ENCODE data around the gene ZNF688. TPM values are rescaled to one million over a fixed set of nuclear protein-coding genes. Genes with fewer than 3 reads are reported as not detected.

ZNF688 gene
- polyA plus RNA-seq, 2 of the 4 experiments (the other 2 are of a cell fraction), result 4.6 to 6.7 TPM

- TF ChIP-seq, protein P1, sequence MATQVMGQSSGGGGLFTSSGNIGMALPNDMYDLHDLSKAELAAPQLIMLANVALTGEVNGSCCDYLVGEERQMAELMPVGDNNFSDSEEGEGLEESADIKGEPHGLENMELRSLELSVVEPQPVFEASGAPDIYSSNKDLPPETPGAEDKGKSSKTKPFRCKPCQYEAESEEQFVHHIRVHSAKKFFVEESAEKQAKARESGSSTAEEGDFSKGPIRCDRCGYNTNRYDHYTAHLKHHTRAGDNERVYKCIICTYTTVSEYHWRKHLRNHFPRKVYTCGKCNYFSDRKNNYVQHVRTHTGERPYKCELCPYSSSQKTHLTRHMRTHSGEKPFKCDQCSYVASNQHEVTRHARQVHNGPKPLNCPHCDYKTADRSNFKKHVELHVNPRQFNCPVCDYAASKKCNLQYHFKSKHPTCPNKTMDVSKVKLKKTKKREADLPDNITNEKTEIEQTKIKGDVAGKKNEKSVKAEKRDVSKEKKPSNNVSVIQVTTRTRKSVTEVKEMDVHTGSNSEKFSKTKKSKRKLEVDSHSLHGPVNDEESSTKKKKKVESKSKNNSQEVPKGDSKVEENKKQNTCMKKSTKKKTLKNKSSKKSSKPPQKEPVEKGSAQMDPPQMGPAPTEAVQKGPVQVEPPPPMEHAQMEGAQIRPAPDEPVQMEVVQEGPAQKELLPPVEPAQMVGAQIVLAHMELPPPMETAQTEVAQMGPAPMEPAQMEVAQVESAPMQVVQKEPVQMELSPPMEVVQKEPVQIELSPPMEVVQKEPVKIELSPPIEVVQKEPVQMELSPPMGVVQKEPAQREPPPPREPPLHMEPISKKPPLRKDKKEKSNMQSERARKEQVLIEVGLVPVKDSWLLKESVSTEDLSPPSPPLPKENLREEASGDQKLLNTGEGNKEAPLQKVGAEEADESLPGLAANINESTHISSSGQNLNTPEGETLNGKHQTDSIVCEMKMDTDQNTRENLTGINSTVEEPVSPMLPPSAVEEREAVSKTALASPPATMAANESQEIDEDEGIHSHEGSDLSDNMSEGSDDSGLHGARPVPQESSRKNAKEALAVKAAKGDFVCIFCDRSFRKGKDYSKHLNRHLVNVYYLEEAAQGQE (IDR thresholded peaks at IDR 0.05), result no peak
- TF ChIP-seq POLR2AphosphoS2 (conservative IDR thresholded peaks at IDR 0.05; ENCODE audit: low read length), result no peak
- no peak for TF ChIP-seq SMC3 (IDR thresholded peaks at IDR 0.05)
- TF ChIP-seq, protein P2, sequence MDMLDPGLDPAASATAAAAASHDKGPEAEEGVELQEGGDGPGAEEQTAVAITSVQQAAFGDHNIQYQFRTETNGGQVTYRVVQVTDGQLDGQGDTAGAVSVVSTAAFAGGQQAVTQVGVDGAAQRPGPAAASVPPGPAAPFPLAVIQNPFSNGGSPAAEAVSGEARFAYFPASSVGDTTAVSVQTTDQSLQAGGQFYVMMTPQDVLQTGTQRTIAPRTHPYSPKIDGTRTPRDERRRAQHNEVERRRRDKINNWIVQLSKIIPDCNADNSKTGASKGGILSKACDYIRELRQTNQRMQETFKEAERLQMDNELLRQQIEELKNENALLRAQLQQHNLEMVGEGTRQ (IDR thresholded peaks at IDR 0.05), result no peak
- TF ChIP-seq, protein P3, sequence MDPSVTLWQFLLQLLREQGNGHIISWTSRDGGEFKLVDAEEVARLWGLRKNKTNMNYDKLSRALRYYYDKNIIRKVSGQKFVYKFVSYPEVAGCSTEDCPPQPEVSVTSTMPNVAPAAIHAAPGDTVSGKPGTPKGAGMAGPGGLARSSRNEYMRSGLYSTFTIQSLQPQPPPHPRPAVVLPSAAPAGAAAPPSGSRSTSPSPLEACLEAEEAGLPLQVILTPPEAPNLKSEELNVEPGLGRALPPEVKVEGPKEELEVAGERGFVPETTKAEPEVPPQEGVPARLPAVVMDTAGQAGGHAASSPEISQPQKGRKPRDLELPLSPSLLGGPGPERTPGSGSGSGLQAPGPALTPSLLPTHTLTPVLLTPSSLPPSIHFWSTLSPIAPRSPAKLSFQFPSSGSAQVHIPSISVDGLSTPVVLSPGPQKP (IDR thresholded peaks at IDR 0.05; ENCODE audit: low read depth, low read length), result no peak
These were observed 19.7 kb downstream of the ZNF688 start (continued) for GRCh38 chr16:30551781-30552180.

- TF ChIP-seq HES2 (IDR thresholded peaks at IDR 0.05), result no peak
- TF ChIP-seq ESRRA (IDR thresholded peaks at IDR 0.05; ENCODE audit: borderline replicate concordance, low read length), result no peak
- TF ChIP-seq HMGXB4 (CRISPR knock-in tag; IDR thresholded peaks at IDR 0.05; ENCODE audit: borderline replicate concordance), result no peak
- no peak for TF ChIP-seq EP300 (IDR thresholded peaks at IDR 0.05)
- FAIRE-seq, result no peak
- WGBS (ENCODE audit: missing lambda C conversion rate), result 82% methylated on average over 8 of the region's 8 CpGs
- Histone ChIP-seq H3K4me3 (no peak overlapping the region), H3K9me3 (no peaks in the 10 kb centered on the region), H3K4me2 (peak overlapping the region; percentile 33; the same call in 1 of the 3 replicates), H3K4me1 (peaks cover 11% of the 10 kb centered on the region), H3K27ac (no peak overlapping the region; a peak in 1 of 6 replicates)
- ATAC-seq, result peak in 1 of 2 experiments; percentile 21; a peak in 2 of 6 replicates
- ChIA-PET CTCF (interaction anchor here (0.7 to 1.3 kb wide), 2 partner anchors 49 to 100 kb away, joined by 3 to 4 read pairs; no protein-coding TSS in a partner anchor), POLR2A (interaction anchor here (0.5 to 1.5 kb wide), 2 partner anchors 10 to 122 kb away, joined by 3 to 4 read pairs; partner anchors contain the start of gene ZNF764)
- DNase-seq (ENCODE audit: low read depth in 1 of 2, low spot score in 1 of 2), result no peak
These were observed 22.9 kb downstream of the ZNF688 start for GRCh38 chr16:30548416-30549253.

DNA sequence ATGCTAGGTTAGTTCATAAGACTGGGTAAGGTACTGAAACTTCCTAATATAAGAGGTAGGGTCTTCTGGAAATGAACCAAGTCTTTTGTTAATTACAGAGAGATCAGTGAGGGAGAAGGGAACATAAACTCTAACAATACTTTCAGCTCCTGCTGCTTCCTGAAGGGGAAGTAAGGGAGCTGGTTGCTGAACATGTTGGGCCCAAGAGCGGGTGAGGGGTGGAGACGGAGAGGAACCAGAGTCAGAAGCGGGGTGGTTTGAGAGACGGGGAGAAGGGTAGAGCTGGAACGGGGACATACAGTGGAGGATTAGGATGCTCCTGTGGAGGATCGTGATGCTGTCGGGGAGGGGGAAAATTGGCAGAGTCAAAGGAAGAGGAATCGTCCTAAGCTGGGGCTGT, 25.4 kb downstream of the ZNF688 start:
- TF ChIP-seq FOSL2 (IDR thresholded peaks at IDR 0.05) (no peak), FOSL2 (CRISPR knock-in tag; IDR thresholded peaks at IDR 0.05) (no peak), ZFP36 (IDR thresholded peaks at IDR 0.05; ENCODE audit: borderline replicate concordance, partially characterized antibody) (no peak), NR3C1 (IDR thresholded peaks at IDR 0.05) (no peak), ESRRA (IDR thresholded peaks at IDR 0.05; ENCODE audit: borderline replicate concordance, low read length) (no peak)
- DNase-seq (ENCODE audit: low read depth in 1 of 2, low spot score in 1 of 2) (no peak), ATAC-seq (no peak), FAIRE-seq (no peak)
- ChIA-PET POLR2A (no interaction called here), CTCF (interaction anchor here (1.1 kb wide), 1 partner anchor 97 kb away, joined by 3 read pairs; no protein-coding TSS in a partner anchor)
- Histone ChIP-seq H3K27ac (no peak overlapping the region), H3K4me3 (no peak overlapping the region), H3K9me3 (no peaks in the 10 kb centered on the region), H3K4me1 (peaks cover 17% of the 10 kb centered on the region), H3K4me2 (no peak overlapping the region)
- WGBS (ENCODE audit: missing lambda C conversion rate), result 79% methylated on average over 8 of the region's 8 CpGs
